ENCODE measurements around the gene TMUB2. TPM values are rescaled to one million over a fixed set of nuclear protein-coding genes. Genes with fewer than 3 reads are reported as not detected.

The TMUB2 gene
- total and polyA plus RNA-seq, 9 of the 15 experiments (the other 6 are each of a cell fraction or from before 2014, with no cell fraction given), result 4.1 to 29.8 (median 16.3) TPM

GRCh38 chr17:44199553-44200477 is 13.0 kb downstream of the TMUB2 start, which contains the start of gene ATXN7L3 (continued):
- TF ChIP-seq, protein P1, sequence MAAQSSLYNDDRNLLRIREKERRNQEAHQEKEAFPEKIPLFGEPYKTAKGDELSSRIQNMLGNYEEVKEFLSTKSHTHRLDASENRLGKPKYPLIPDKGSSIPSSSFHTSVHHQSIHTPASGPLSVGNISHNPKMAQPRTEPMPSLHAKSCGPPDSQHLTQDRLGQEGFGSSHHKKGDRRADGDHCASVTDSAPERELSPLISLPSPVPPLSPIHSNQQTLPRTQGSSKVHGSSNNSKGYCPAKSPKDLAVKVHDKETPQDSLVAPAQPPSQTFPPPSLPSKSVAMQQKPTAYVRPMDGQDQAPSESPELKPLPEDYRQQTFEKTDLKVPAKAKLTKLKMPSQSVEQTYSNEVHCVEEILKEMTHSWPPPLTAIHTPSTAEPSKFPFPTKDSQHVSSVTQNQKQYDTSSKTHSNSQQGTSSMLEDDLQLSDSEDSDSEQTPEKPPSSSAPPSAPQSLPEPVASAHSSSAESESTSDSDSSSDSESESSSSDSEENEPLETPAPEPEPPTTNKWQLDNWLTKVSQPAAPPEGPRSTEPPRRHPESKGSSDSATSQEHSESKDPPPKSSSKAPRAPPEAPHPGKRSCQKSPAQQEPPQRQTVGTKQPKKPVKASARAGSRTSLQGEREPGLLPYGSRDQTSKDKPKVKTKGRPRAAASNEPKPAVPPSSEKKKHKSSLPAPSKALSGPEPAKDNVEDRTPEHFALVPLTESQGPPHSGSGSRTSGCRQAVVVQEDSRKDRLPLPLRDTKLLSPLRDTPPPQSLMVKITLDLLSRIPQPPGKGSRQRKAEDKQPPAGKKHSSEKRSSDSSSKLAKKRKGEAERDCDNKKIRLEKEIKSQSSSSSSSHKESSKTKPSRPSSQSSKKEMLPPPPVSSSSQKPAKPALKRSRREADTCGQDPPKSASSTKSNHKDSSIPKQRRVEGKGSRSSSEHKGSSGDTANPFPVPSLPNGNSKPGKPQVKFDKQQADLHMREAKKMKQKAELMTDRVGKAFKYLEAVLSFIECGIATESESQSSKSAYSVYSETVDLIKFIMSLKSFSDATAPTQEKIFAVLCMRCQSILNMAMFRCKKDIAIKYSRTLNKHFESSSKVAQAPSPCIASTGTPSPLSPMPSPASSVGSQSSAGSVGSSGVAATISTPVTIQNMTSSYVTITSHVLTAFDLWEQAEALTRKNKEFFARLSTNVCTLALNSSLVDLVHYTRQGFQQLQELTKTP (IDR thresholded peaks at IDR 0.05; ENCODE audit: low read depth in 1 of 2, partially characterized antibody in 2 of 2), result no peak
- TF ChIP-seq TFAM (CRISPR knock-in tag; conservative IDR thresholded peaks at IDR 0.05) (no peak), HDAC8 (tag; IDR thresholded peaks at IDR 0.05) (no peak), HDGF (IDR thresholded peaks at IDR 0.05) (no peak), ZNF134 (CRISPR knock-in tag; conservative IDR thresholded peaks at IDR 0.05) (no peak), ZBTB40 (IDR thresholded peaks at IDR 0.05) (no peak), ZBTB40 (CRISPR knock-in tag; IDR thresholded peaks at IDR 0.05) (no peak), NFRKB (IDR thresholded peaks at IDR 0.05; ENCODE audit: low read depth) (no peak), EP300 (IDR thresholded peaks at IDR 0.05; ENCODE audit: low read length) (no peak), ZNF778 (CRISPR knock-in tag; IDR thresholded peaks at IDR 0.05) (no peak), NUFIP1 (IDR thresholded peaks at IDR 0.05; ENCODE audit: partially characterized antibody) (no peak), SRSF7 (optimal IDR thresholded peaks at IDR 0.05; ENCODE audit: low read depth, low read length) (no peak)
- TF ChIP-seq, protein P2, sequence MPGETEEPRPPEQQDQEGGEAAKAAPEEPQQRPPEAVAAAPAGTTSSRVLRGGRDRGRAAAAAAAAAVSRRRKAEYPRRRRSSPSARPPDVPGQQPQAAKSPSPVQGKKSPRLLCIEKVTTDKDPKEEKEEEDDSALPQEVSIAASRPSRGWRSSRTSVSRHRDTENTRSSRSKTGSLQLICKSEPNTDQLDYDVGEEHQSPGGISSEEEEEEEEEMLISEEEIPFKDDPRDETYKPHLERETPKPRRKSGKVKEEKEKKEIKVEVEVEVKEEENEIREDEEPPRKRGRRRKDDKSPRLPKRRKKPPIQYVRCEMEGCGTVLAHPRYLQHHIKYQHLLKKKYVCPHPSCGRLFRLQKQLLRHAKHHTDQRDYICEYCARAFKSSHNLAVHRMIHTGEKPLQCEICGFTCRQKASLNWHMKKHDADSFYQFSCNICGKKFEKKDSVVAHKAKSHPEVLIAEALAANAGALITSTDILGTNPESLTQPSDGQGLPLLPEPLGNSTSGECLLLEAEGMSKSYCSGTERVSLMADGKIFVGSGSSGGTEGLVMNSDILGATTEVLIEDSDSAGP (CRISPR knock-in tag; IDR thresholded peaks at IDR 0.05), result no peak

Measured in K562 (cell line).